Measurements from ENCODE around the gene C20orf173.
A peak's percentile ranks its signal among the peaks of the same experiment; 100 is the strongest.

The C20orf173 gene

GRCh38 chr20:35517125-35517524, 12.3 kb downstream of the C20orf173 start:
- Histone ChIP-seq H3K36me3 (ENCODE audit: insufficient read depth, insufficient read length, low read length) (peaks cover 37% of the 10 kb centered on the region), H3K4me1 (ENCODE audit: insufficient read depth, insufficient read length) (peaks cover 2% of the 10 kb centered on the region), H3K27me3 (ENCODE audit: insufficient read depth, insufficient read length) (no peaks in the 10 kb centered on the region), H3K9ac (ENCODE audit: insufficient read length, low read depth) (no peak overlapping the region), H3K4me3 (ENCODE audit: insufficient read length, low read depth) (no peak overlapping the region), H3K9me3 (ENCODE audit: insufficient read depth, low read length) (no peaks in the 10 kb centered on the region)
- no peak for DNase-seq (ENCODE audit: low read depth, low spot score)
- no peak for TF ChIP-seq ZNF274 (IDR thresholded peaks at IDR 0.05; ENCODE audit: low read depth, low read length)
- TF ChIP-seq YY1 (IDR thresholded peaks at IDR 0.05; ENCODE audit: insufficient read depth, insufficient read length), result no peak
- no peak for TF ChIP-seq SUZ12 (IDR thresholded peaks at IDR 0.05; ENCODE audit: extremely low read depth, insufficient read depth, insufficient read length)

GRCh38 chr20:35515949-35516645, 13.4 kb downstream of the C20orf173 start:
- no peak for DNase-seq (ENCODE audit: low read depth, low spot score)
- no peak overlapping the region for H3K9ac ChIP-seq (ENCODE audit: insufficient read length, low read depth)

GRCh38 chr20:35515341-35515740, 14.1 kb downstream of the C20orf173 start:
- peaks cover 54% of the 10 kb centered on the region for H3K36me3 ChIP-seq (ENCODE audit: insufficient read depth, insufficient read length, low read length)
- TF ChIP-seq SUZ12 (IDR thresholded peaks at IDR 0.05; ENCODE audit: extremely low read depth, insufficient read depth, insufficient read length), result no peak
- TF ChIP-seq ZNF274 (IDR thresholded peaks at IDR 0.05; ENCODE audit: low read depth, low read length), result no peak
- TF ChIP-seq YY1 (IDR thresholded peaks at IDR 0.05; ENCODE audit: insufficient read depth, insufficient read length), result no peak
- no peak for DNase-seq (ENCODE audit: low read depth, low spot score)
- H3K4me3 ChIP-seq (ENCODE audit: insufficient read length, low read depth), result no peak overlapping the region
- H3K9ac ChIP-seq (ENCODE audit: insufficient read length, low read depth), result no peak overlapping the region
- H3K4me1 ChIP-seq (ENCODE audit: insufficient read depth, insufficient read length), result no peaks in the 10 kb centered on the region
- no peaks in the 10 kb centered on the region for H3K27me3 ChIP-seq (ENCODE audit: insufficient read depth, insufficient read length)
- no peaks in the 10 kb centered on the region for H3K9me3 ChIP-seq (ENCODE audit: insufficient read depth, low read length)

More at GRCh38 chr20:35515949-35516645, 13.4 kb downstream of the C20orf173 start:
- Histone ChIP-seq H3K9me3 (ENCODE audit: insufficient read depth, low read length) (no peaks in the 10 kb centered on the region), H3K36me3 (ENCODE audit: insufficient read depth, insufficient read length, low read length) (peaks cover 47% of the 10 kb centered on the region), H3K27me3 (ENCODE audit: insufficient read depth, insufficient read length) (no peaks in the 10 kb centered on the region), H3K4me1 (ENCODE audit: insufficient read depth, insufficient read length) (peaks cover 2% of the 10 kb centered on the region), H3K4me3 (ENCODE audit: insufficient read length, low read depth) (no peak overlapping the region)
- TF ChIP-seq YY1 (IDR thresholded peaks at IDR 0.05; ENCODE audit: insufficient read depth, insufficient read length), result no peak
- no peak for TF ChIP-seq SUZ12 (IDR thresholded peaks at IDR 0.05; ENCODE audit: extremely low read depth, insufficient read depth, insufficient read length)
- TF ChIP-seq ZNF274 (IDR thresholded peaks at IDR 0.05; ENCODE audit: low read depth, low read length), result no peak

GRCh38 chr20:35514371-35514932, 15.0 kb downstream of the C20orf173 start:
- Histone ChIP-seq H3K9me3 (ENCODE audit: insufficient read depth, low read length) (no peaks in the 10 kb centered on the region), H3K4me3 (ENCODE audit: insufficient read length, low read depth) (no peak overlapping the region), H3K36me3 (ENCODE audit: insufficient read depth, insufficient read length, low read length) (peaks cover 62% of the 10 kb centered on the region), H3K4me1 (ENCODE audit: insufficient read depth, insufficient read length) (peaks cover 2% of the 10 kb centered on the region), H3K27me3 (ENCODE audit: insufficient read depth, insufficient read length) (no peaks in the 10 kb centered on the region), H3K9ac (ENCODE audit: insufficient read length, low read depth) (no peak overlapping the region)
- no peak for TF ChIP-seq ZNF274 (IDR thresholded peaks at IDR 0.05; ENCODE audit: low read depth, low read length)
- no peak for TF ChIP-seq SUZ12 (IDR thresholded peaks at IDR 0.05; ENCODE audit: extremely low read depth, insufficient read depth, insufficient read length)
- no peak for TF ChIP-seq YY1 (IDR thresholded peaks at IDR 0.05; ENCODE audit: insufficient read depth, insufficient read length)
- no peak for DNase-seq (ENCODE audit: low read depth, low spot score)

GRCh38 chr20:35511814-35512420, 17.5 kb downstream of the C20orf173 start:
- Histone ChIP-seq H3K9ac (ENCODE audit: insufficient read length, low read depth) (no peak overlapping the region), H3K9me3 (ENCODE audit: insufficient read depth, low read length) (no peaks in the 10 kb centered on the region), H3K4me3 (ENCODE audit: insufficient read length, low read depth) (no peak overlapping the region), H3K36me3 (ENCODE audit: insufficient read depth, insufficient read length, low read length) (peaks cover 86% of the 10 kb centered on the region), H3K4me1 (ENCODE audit: insufficient read depth, insufficient read length) (peaks cover 2% of the 10 kb centered on the region), H3K27me3 (ENCODE audit: insufficient read depth, insufficient read length) (no peaks in the 10 kb centered on the region)
- no peak for TF ChIP-seq ZNF274 (IDR thresholded peaks at IDR 0.05; ENCODE audit: low read depth, low read length)
- no peak for TF ChIP-seq SUZ12 (IDR thresholded peaks at IDR 0.05; ENCODE audit: extremely low read depth, insufficient read depth, insufficient read length)
- no peak for TF ChIP-seq YY1 (IDR thresholded peaks at IDR 0.05; ENCODE audit: insufficient read depth, insufficient read length)
- peak; percentile 16 for DNase-seq (ENCODE audit: low read depth, low spot score)

GRCh38 chr20:35510951-35511735, 18.3 kb downstream of the C20orf173 start:
- Histone ChIP-seq H3K4me1 (ENCODE audit: insufficient read depth, insufficient read length) (peaks cover 2% of the 10 kb centered on the region), H3K27me3 (ENCODE audit: insufficient read depth, insufficient read length) (no peaks in the 10 kb centered on the region), H3K9ac (ENCODE audit: insufficient read length, low read depth) (no peak overlapping the region), H3K4me3 (ENCODE audit: insufficient read length, low read depth) (no peak overlapping the region), H3K36me3 (ENCODE audit: insufficient read depth, insufficient read length, low read length) (peaks cover 94% of the 10 kb centered on the region), H3K9me3 (ENCODE audit: insufficient read depth, low read length) (no peaks in the 10 kb centered on the region)
- TF ChIP-seq SUZ12 (IDR thresholded peaks at IDR 0.05; ENCODE audit: extremely low read depth, insufficient read depth, insufficient read length), result no peak
- TF ChIP-seq ZNF274 (IDR thresholded peaks at IDR 0.05; ENCODE audit: low read depth, low read length), result no peak
- no peak for TF ChIP-seq YY1 (IDR thresholded peaks at IDR 0.05; ENCODE audit: insufficient read depth, insufficient read length)
- no peak for DNase-seq (ENCODE audit: low read depth, low spot score)

Data from NT2/D1 (cell line).